ENCODE results near the gene PPM1J. TPM values are rescaled to one million over a fixed set of nuclear protein-coding genes. Genes with fewer than 3 reads are reported as not detected.

Gene PPM1J
- total RNA-seq, 1 experiment from 2014 or later, result 0.80 TPM

DNA sequence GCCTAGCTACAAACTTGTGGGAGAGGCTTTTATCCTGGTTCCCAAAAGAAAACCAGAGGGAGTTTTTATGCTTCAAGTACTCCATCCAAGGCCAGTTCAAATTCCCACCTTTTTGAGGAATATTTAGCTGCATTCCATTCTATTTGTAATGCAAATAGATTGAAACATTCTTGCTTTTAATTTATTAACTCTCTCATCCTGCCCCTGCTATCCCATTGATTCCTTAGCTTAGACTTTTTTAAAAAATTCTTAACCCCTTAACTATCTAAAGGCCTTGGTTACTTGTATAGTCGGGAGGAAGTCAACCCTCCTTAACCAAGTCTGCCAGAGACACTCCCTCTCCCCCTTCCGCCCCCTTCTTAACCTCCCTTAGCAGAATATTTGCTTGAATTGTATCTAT is 43.1 kb downstream of the PPM1J start:
- Histone ChIP-seq H3K36me3 (ENCODE audit: low read depth, low read length) (peaks cover 38% of the 10 kb centered on the region), H3K79me2 (ENCODE audit: low read length) (peaks cover 22% of the 10 kb centered on the region), H3K27me3 (ENCODE audit: low read length) (no peaks in the 10 kb centered on the region), H3K4me3 (ENCODE audit: low read length) (no peak overlapping the region), H3K9me2 (replicated peaks; ENCODE audit: low read length) (no peaks in the 10 kb centered on the region), H3K9ac (ENCODE audit: low read length) (no peak overlapping the region), H2AFZ (ENCODE audit: low read length) (no peak overlapping the region), H3K9me3 (ENCODE audit: low read length) (no peaks in the 10 kb centered on the region), H3K4me2 (ENCODE audit: low read length) (no peak overlapping the region), H4K20me1 (ENCODE audit: low read length) (no peaks in the 10 kb centered on the region), H3K4me1 (ENCODE audit: insufficient read depth, low read length) (peaks cover 24% of the 10 kb centered on the region), H3K27ac (ENCODE audit: low read length) (no peak overlapping the region), H3F3A (ENCODE audit: low read length, unreplicated experiment) (peaks cover 7% of the 10 kb centered on the region)
- ChIA-PET POLR2A (ENCODE audit: unreplicated experiment) (interaction anchor here (0.6 kb wide), 1 partner anchor 43 kb away, joined by 7 read pairs; the partner anchor contains the start of gene PPM1J), CTCF (no interaction called here)
- DNase-seq, result no peak
- intact Hi-C loops (cut with micrococcal nuclease), result loop anchor here (5.0 kb wide), 2 partner anchors 35 to 280 kb away; no protein-coding TSS in a partner anchor
- BruUV-seq (replicated peaks), result no TSS peak
- no peak for ATAC-seq
- TF ChIP-seq, protein P1, sequence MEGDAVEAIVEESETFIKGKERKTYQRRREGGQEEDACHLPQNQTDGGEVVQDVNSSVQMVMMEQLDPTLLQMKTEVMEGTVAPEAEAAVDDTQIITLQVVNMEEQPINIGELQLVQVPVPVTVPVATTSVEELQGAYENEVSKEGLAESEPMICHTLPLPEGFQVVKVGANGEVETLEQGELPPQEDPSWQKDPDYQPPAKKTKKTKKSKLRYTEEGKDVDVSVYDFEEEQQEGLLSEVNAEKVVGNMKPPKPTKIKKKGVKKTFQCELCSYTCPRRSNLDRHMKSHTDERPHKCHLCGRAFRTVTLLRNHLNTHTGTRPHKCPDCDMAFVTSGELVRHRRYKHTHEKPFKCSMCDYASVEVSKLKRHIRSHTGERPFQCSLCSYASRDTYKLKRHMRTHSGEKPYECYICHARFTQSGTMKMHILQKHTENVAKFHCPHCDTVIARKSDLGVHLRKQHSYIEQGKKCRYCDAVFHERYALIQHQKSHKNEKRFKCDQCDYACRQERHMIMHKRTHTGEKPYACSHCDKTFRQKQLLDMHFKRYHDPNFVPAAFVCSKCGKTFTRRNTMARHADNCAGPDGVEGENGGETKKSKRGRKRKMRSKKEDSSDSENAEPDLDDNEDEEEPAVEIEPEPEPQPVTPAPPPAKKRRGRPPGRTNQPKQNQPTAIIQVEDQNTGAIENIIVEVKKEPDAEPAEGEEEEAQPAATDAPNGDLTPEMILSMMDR (conservative IDR thresholded peaks at IDR 0.05; ENCODE audit: low read depth, low read length), result no peak
- TF ChIP-seq EZH2 (IDR thresholded peaks at IDR 0.05; ENCODE audit: low read length, unreplicated experiment) (no peak), EZH2phosphoT487 (IDR thresholded peaks at IDR 0.05; ENCODE audit: borderline replicate concordance, low read length) (no peak)

DNA sequence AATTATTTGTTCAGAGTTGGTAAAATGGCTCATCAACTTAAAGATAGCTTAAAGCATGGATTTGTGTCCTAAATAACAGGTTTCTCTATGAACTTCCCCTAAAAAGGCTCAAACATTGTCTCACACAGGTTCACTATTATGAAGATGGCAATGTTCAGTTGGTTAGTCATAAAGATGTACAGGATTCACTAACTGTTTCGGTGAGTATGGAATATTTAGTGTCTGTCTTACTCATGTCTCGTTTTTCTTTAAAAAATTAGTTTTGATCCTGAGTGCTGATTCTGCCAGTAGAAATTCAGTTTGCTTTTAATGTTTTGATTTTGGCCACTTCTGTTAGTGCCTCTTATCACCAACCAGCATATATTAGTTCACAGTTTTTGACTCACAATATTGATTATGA is 48.2 kb downstream of the PPM1J start:
- Histone ChIP-seq H3K9me2 (replicated peaks; ENCODE audit: low read length) (no peaks in the 10 kb centered on the region), H3K79me2 (ENCODE audit: low read length) (no peaks in the 10 kb centered on the region), H2AFZ (ENCODE audit: low read length) (no peak overlapping the region), H3K27me3 (ENCODE audit: low read length) (no peaks in the 10 kb centered on the region), H3K36me3 (ENCODE audit: low read depth, low read length) (peaks cover 58% of the 10 kb centered on the region), H3K9ac (ENCODE audit: low read length) (no peak overlapping the region), H3F3A (ENCODE audit: low read length, unreplicated experiment) (no peaks in the 10 kb centered on the region), H3K4me2 (ENCODE audit: low read length) (no peak overlapping the region), H4K20me1 (ENCODE audit: low read length) (no peaks in the 10 kb centered on the region), H3K4me3 (ENCODE audit: low read length) (no peak overlapping the region), H3K9me3 (ENCODE audit: low read length) (no peaks in the 10 kb centered on the region), H3K4me1 (ENCODE audit: insufficient read depth, low read length) (no peaks in the 10 kb centered on the region), H3K27ac (ENCODE audit: low read length) (no peak overlapping the region)
- no peak for TF ChIP-seq EZH2phosphoT487 (IDR thresholded peaks at IDR 0.05; ENCODE audit: borderline replicate concordance, low read length)
- ATAC-seq (no peak), DNase-seq (no peak)
- ChIA-PET POLR2A (ENCODE audit: unreplicated experiment) (no interaction called here), CTCF (no interaction called here)
- BruUV-seq (replicated peaks), result no TSS peak
- intact Hi-C loops (cut with micrococcal nuclease), result no loop called here

DNA sequence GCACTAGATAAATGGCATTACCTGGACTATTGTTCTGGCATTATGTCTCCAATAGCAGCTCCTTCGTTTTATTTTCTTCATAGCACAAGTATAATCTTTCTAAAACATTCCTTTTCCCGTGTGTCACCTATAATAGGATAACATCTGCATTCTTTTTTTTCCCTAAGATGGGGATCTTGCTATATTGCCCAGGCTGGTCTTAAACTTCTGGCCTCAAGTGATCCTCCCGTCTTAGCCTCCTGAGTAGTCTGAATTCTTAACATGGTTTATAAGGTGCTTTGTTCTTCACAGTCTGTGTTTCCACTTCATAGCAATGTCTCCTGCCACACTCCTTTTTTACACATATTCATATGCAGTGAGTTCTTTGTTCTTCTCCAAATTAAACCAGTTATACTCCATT is 49.3 kb downstream of the PPM1J start:
- Histone ChIP-seq H3K27ac (ENCODE audit: low read length) (no peak overlapping the region), H3K27me3 (ENCODE audit: low read length) (no peaks in the 10 kb centered on the region), H2AFZ (ENCODE audit: low read length) (no peak overlapping the region), H3K9me2 (replicated peaks; ENCODE audit: low read length) (no peaks in the 10 kb centered on the region), H3K9ac (ENCODE audit: low read length) (no peak overlapping the region), H3K4me3 (ENCODE audit: low read length) (no peak overlapping the region), H3F3A (ENCODE audit: low read length, unreplicated experiment) (no peaks in the 10 kb centered on the region), H3K79me2 (ENCODE audit: low read length) (no peaks in the 10 kb centered on the region), H3K36me3 (ENCODE audit: low read depth, low read length) (peaks cover 64% of the 10 kb centered on the region), H4K20me1 (ENCODE audit: low read length) (no peaks in the 10 kb centered on the region), H3K9me3 (ENCODE audit: low read length) (no peaks in the 10 kb centered on the region), H3K4me1 (ENCODE audit: insufficient read depth, low read length) (no peaks in the 10 kb centered on the region), H3K4me2 (ENCODE audit: low read length) (no peak overlapping the region)
- intact Hi-C loops (cut with micrococcal nuclease), result no loop called here
- ChIA-PET CTCF (interaction anchor here (1.9 kb wide), 1 partner anchor 8 kb away, joined by 7 read pairs; the partner anchor contains the start of gene MOV10), POLR2A (ENCODE audit: unreplicated experiment) (no interaction called here)
- DNase-seq (no peak), ATAC-seq (no peak)
- TF ChIP-seq EZH2phosphoT487 (IDR thresholded peaks at IDR 0.05; ENCODE audit: borderline replicate concordance, low read length) (no peak), EZH2 (IDR thresholded peaks at IDR 0.05; ENCODE audit: low read length, unreplicated experiment) (no peak)
- TF ChIP-seq, protein P1 (conservative IDR thresholded peaks at IDR 0.05; ENCODE audit: low read depth, low read length), result no peak
- no TSS peak for BruUV-seq (replicated peaks)

Other genes starting within 250 kb of the PPM1J start
- 0.46 and 0.55 TPM in 2 replicates for gene WNT2B, start 206.4 kb downstream of the PPM1J start, total RNA-seq (2014; rRNA removed)
- 13.8 and 17.5 TPM in 2 replicates for gene ST7L, start 96.2 kb downstream of the PPM1J start, total RNA-seq (2014; rRNA removed)
- 177 and 273 TPM in 2 replicates for gene CAPZA1, start 95.5 kb downstream of the PPM1J start, total RNA-seq (2014; rRNA removed)
- 68.5 and 71.6 TPM in 2 replicates for gene MOV10, start 40.7 kb downstream of the PPM1J start, total RNA-seq (2014; rRNA removed)
- gene RHOC, start 8.2 kb downstream of the PPM1J start, total RNA-seq (2014; rRNA removed), result 399 and 405 TPM in 2 replicates
- gene SLC16A1, start 240.9 kb upstream of the PPM1J start, total RNA-seq (2014; rRNA removed), result 103 and 116 TPM in 2 replicates